T follicular helper cell (primary cell): ENCODE results near the gene ELP4.
"Not testable (repeated sequence)": the region's sequence is repeated elsewhere in the genome, so short reads cannot be mapped to it uniquely, and the experiment has no call there.

Experiments used
- DNase-seq: peaks from one replicate; pipeline ENCODE4 v3.0.0-alpha.2; 2020; ENCODE audit warnings: low read depth

Gene ELP4

DNA sequence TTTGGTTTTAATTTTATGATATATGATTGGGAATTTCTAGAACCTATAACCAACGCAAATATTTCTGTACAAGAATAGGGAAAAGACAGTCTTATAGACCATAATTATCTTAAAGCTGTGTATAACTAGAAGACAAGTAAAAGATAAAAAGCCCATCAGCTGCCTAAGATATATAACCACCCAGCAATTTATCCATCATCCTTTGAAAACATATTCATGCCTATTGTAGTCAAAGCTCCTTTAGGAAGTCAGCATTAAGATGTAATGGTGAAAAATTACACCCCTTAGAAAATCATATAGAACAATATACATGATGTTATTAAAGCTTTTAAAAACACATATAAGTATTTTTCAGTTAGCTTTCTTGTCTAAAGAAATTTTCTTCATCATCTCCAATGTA is 46.4 kb downstream of the ELP4 start:
- DNase-seq = no peak

DNA sequence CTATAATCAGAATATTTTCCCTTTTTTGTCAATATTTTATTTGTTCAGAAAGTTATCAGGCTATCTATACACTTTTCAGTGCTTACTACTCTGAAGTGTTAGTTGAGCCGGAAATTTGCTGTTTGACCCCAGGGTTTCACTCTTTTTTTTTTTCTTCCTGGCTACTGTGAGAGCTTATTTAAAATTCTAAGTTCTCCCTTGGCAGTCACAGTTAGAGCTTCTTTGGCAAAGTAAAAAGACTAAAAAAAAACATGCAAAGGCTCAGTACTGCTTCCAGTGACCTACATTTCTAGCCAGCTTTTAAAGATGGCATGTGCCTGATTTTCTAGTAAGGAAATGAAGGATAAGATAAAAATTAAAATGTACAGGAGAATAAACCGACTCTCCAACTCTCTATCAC is 48.4 kb downstream of the ELP4 start:
- DNase-seq = no peak

- DNase-seq = no peak
Measured at GRCh38 chr11:31560842-31561476, 51.4 kb downstream of the ELP4 start.

DNA sequence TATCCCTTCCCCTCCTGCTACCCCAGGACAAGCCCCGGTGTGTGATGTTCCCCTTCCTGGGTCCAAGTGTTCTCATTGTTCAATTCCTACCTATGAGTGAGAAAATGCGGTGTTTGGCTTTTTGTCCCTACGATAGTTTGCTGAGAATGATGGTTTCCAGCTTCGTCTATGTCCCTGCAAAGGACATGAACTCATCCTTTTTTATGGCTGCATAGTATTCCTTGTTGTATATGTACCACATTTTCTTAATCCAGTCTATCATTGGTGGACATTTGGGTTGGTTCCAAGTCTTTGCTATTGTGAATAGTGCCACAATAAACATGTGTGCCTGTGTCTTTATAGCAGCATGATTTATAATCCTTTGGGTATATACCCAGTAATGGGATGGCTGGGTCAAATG is 55.0 kb downstream of the ELP4 start:
- DNase-seq = not testable (repeated sequence)

DNA sequence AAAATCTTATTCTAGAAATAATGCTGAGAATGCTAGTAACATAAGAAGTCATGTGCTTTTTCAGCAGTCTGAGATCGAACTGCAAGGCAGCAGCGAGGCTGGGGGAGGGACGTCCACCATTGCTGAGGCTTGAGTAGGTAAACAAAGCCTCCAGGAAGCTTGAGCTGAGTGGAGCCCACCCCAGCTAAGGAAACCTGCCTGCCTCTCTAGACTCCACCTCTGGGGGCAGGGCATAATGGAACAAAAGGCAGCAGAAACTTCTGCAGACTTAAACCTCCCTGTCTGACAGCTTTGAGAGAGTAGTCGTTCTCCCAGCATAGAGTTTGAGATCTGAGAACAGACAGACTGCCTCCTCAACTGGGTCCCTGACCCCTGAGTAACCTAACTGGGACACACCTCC is 64.6 kb downstream of the ELP4 start:
- not testable (repeated sequence) for DNase-seq

DNA sequence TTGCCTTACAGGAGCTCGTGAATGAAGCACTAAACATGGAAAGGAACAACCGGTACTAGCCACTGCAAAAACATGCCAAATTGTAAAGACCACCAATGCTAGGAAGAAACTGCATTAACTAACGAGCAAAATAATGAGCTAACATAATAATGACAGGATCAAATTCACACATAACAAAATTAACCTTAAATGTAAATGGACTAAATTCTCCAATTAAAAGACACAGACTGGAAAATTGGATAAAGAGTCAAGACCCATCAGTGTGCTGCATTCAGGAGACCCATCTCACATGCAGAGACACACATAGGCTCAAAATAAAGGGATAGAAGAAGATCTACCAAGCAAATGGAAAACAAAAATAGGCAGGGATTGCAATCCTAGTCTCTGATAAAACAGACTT is 66.2 kb downstream of the ELP4 start:
- not testable (repeated sequence) for DNase-seq

- not testable (repeated sequence) for DNase-seq
Measured at GRCh38 chr11:31579412-31579811, 69.8 kb downstream of the ELP4 start.

- DNase-seq = no peak
Measured at GRCh38 chr11:31582697-31583096, 73.1 kb downstream of the ELP4 start.

DNA sequence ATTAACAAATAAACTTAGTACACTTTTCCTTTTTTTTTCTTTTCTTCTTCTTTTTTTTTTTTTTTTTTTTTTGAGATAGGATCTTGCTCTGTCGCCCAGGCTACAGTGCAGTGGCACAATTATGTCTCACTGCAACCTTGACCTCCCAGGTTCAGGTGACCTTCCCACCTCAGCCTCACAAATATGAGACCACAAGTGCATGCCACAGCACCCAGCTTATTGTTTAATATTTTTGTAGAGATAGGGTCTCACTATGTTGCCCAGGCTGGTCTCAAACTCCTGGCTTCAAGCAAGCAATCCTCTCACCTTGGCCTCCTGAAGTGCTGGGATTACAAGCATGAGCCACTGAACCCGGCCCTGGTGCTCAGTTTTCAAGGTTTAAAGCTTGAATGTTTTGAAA is 88.9 kb downstream of the ELP4 start:
- no peak for DNase-seq

DNA sequence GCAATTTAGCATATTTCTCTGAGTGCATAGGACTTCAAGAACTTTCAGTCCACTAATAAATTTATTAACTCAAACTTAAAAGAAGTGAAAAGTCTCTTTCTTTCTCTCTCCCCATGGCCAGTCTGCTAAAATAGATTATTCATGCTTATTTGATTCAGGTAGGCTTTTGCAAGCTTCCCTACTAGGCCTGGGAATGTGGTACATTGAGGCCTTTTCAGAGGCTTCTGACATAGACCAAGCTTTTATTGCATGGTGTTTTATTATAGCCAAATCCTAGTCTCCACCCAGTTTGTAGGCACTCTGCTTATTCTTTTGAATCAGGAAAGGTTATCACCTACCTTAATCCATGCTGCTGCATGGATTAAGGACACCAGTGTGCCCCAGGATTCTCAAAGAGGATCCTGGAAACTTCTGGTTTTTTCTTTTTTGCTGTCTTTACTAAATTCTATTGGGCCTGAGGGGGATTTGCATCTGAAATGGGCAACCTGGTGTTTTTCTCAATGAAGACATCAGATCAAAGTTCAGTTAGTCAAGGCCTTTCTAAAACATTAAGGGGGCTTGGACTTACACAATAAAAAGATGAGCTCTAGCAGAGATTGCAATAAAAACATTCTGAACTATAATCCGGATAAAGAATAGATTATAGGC is 92.2 kb downstream of the ELP4 start:
- no peak for DNase-seq

DNA sequence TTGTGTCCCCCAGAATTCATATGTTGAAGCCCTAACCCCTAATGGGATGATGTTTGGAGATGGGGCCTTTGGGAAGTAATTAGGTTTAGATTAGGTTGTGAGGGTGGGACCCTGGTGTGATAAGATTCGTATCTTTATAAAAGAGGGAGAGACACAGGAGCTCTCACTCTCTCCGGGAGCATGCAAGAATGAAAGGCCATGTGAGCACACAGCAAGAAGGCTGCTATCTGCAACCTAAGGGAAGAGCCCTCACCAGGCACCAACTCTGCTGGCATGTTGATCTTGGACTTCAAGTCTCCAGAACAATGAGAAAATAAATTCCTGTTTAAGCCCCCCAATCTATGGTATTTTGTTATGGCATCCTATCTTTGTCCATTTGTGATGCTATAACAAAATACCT is 97.3 kb downstream of the ELP4 start:
- DNase-seq = no peak

GRCh38 chr11:31607914-31608313 is 98.3 kb downstream of the ELP4 start:
- no peak for DNase-seq

- DNase-seq = no peak
Measured at GRCh38 chr11:31608995-31609394, 99.4 kb downstream of the ELP4 start.

DNA sequence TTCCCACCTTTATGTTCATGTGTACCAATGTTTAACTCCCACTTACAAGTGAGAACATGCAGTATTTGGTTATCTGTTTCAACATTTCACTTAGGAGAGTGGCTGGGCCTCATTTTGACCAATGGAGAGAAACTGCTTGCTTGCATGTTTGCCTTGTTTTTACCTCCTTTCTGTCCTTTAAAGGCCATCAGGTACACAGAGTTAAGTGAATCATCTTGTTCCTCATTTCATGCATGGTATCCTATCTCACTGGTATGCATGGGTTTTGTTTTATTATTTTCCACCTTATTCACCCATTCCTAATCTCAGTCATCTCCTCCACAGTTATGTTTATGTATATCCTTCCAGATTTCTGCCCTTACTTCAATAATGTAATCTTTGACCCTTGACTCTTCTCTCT is 101.0 kb downstream of the ELP4 start:
- DNase-seq = no peak

- DNase-seq = no peak
Measured at GRCh38 chr11:31617246-31617645, 107.7 kb downstream of the ELP4 start.

- no peak for DNase-seq
Measured at GRCh38 chr11:31619980-31620379, 110.4 kb downstream of the ELP4 start.

GRCh38 chr11:31620434-31620833 is 110.9 kb downstream of the ELP4 start:
- DNase-seq = no peak

DNA sequence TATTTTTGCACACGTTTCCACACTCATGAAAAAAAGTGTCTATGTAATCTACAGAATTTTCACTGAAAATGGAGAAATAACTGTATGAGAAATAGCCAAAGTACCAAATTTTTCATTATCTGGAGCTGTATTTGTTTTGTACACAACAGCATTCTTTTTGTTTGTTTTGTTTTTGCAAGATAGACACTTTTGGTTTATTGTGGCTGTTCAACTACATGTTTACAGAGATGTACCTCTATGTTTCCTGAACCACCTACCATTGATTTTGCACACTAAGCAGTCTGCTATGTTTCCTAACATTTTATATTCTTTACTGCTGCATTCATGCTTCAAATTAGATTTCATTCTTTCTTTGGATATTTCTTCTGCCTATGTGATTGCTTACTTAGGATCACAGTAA is 116.3 kb downstream of the ELP4 start:
- DNase-seq = no peak

GRCh38 chr11:31628111-31628510 is 118.5 kb downstream of the ELP4 start:
- DNase-seq = no peak

GRCh38 chr11:31636983-31637382 is 127.4 kb downstream of the ELP4 start:
- no peak for DNase-seq

GRCh38 chr11:31640611-31641010 is 131.0 kb downstream of the ELP4 start:
- DNase-seq = no peak

GRCh38 chr11:31641477-31642062 is 132.0 kb downstream of the ELP4 start:
- no peak for DNase-seq

- DNase-seq = no peak
Measured at GRCh38 chr11:31643857-31644256, 134.3 kb downstream of the ELP4 start.

DNA sequence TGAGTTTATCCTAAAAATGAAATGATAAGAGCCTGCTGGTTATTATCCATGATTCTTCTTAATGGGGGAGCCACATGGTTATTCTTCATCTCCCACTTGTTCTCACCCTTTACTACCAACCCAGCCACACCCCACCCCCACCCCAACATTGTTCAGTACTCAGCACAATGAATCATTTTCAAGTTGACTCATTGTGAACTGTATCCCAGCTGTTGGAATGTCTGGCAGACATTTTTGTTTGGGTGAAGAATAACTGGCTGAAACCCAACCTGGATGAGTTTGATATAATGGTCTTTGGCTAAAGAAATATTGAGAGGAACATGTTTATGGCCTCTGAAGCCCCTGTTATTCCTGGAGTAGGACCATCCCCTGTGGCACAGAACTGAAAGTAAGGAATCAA is 136.2 kb downstream of the ELP4 start:
- DNase-seq = no peak
